Suppressor macrophage treated with lipopolysaccharide for 1 hour (primary cell): Measurements from ENCODE around the gene TTC13.

Experiments
- DNase-seq, 3 donors: peaks; one replicate each; pipeline ENCODE4 v3.0.0-alpha.2; 2020 to 2022

TTC13 gene

GRCh38 chr1:230906226-230906625 is 72.4 kb downstream of the TTC13 start:
- no peak for DNase-seq

- no peak for DNase-seq
Measured at GRCh38 chr1:230905733-230906132, 72.9 kb downstream of the TTC13 start.

GRCh38 chr1:230902349-230902923 is 76.2 kb downstream of the TTC13 start:
- DNase-seq = no peak

GRCh38 chr1:230901671-230902070 is 77.0 kb downstream of the TTC13 start:
- no peak for DNase-seq

GRCh38 chr1:230900984-230901383 is 77.7 kb downstream of the TTC13 start:
- no peak for DNase-seq

- no peak for DNase-seq
Measured at GRCh38 chr1:230899841-230900251, 78.8 kb downstream of the TTC13 start.

- DNase-seq = no peak
Measured at GRCh38 chr1:230898748-230899147, 79.9 kb downstream of the TTC13 start.

GRCh38 chr1:230898144-230898543 is 80.5 kb downstream of the TTC13 start:
- no peak for DNase-seq

- no peak for DNase-seq
Measured at GRCh38 chr1:230896779-230897178, 81.9 kb downstream of the TTC13 start.

- DNase-seq = no peak
Measured at GRCh38 chr1:230895452-230895851, 83.2 kb downstream of the TTC13 start.

GRCh38 chr1:230894664-230895063 is 84.0 kb downstream of the TTC13 start:
- no peak for DNase-seq

GRCh38 chr1:230894032-230894431 is 84.6 kb downstream of the TTC13 start:
- DNase-seq = no peak

GRCh38 chr1:230892018-230892491 is 86.6 kb downstream of the TTC13 start:
- peak in 1 of 3 donors; percentile 22 for DNase-seq

- DNase-seq = no peak
Measured at GRCh38 chr1:230891413-230891812, 87.2 kb downstream of the TTC13 start.

- DNase-seq = no peak
Measured at GRCh38 chr1:230884646-230885045, 94.0 kb downstream of the TTC13 start.

- DNase-seq = no peak
Measured at GRCh38 chr1:230883967-230884366, 94.7 kb downstream of the TTC13 start.

GRCh38 chr1:230879778-230880177 is 98.9 kb downstream of the TTC13 start:
- DNase-seq = no peak

- no peak for DNase-seq
Measured at GRCh38 chr1:230878591-230878990, 100.1 kb downstream of the TTC13 start.

GRCh38 chr1:230877924-230878590 is 100.6 kb downstream of the TTC13 start:
- no peak for DNase-seq

GRCh38 chr1:230877146-230877923 is 101.3 kb downstream of the TTC13 start:
- DNase-seq = no peak

- no peak for DNase-seq
Measured at GRCh38 chr1:230876660-230877059, 102.0 kb downstream of the TTC13 start.

- no peak for DNase-seq
Measured at GRCh38 chr1:230875370-230875769, 103.3 kb downstream of the TTC13 start.

- no peak for DNase-seq
Measured at GRCh38 chr1:230870916-230871315, 107.7 kb downstream of the TTC13 start.

GRCh38 chr1:230869500-230869899 is 109.2 kb downstream of the TTC13 start:
- DNase-seq = no peak
